A673 (cell line): ENCODE results near the gene MSRB1.

Experiments
- EZH2 ChIP-seq: fragments of 200-600 bp; sonication (generic); IDR thresholded peaks from 2 replicates; pipeline ENCODE4 v1.6.1; 2017; ENCODE audit warnings: borderline replicate concordance, low read depth, mild to moderate bottlenecking, mixed read lengths, antibody characterized with exemption, low read length; ENCODE audit not compliant: poor library complexity, severe bottlenecking
- TF ChIP-seq, protein P1 (sequence below): fragments of 300-800, 200-600 bp; sonication (generic); conservative IDR thresholded peaks from 2 replicates; pipeline ENCODE4 v1.5.1; 2017; ENCODE audit warnings: low read depth, mild to moderate bottlenecking, antibody characterized with exemption, low read length, moderate library complexity, mixed read lengths

GRCh38 chr16:1950047-1950446 is 7.0 kb upstream of the MSRB1 start:
- TF ChIP-seq, protein P1, sequence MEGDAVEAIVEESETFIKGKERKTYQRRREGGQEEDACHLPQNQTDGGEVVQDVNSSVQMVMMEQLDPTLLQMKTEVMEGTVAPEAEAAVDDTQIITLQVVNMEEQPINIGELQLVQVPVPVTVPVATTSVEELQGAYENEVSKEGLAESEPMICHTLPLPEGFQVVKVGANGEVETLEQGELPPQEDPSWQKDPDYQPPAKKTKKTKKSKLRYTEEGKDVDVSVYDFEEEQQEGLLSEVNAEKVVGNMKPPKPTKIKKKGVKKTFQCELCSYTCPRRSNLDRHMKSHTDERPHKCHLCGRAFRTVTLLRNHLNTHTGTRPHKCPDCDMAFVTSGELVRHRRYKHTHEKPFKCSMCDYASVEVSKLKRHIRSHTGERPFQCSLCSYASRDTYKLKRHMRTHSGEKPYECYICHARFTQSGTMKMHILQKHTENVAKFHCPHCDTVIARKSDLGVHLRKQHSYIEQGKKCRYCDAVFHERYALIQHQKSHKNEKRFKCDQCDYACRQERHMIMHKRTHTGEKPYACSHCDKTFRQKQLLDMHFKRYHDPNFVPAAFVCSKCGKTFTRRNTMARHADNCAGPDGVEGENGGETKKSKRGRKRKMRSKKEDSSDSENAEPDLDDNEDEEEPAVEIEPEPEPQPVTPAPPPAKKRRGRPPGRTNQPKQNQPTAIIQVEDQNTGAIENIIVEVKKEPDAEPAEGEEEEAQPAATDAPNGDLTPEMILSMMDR = no peak
- no peak for TF ChIP-seq EZH2
